Stimulated activated naive B cell treated with anti-CD40 and anti-IgM and Interleukin-4, amounts not matched to agents 10 μg/mL and 1 μg/mL and 100 μg/mL, for 72 hours (primary cell): ENCODE data around the gene CNTF.

Source experiments
- ATAC-seq, 2 donors: fragments of 150-1000 bp; cut with Tn5 transposase; replicated peaks; 2 replicates each; pipeline ENCODE4 v1.10.0; 2021; ENCODE audit warnings: moderate library complexity in 1 of 2
- DNase-seq: peaks from one replicate; pipeline ENCODE4 v3.0.0; 2021
- H3K27ac Mint-ChIP-seq: one replicate; pipeline ENCODE4 v1.8.0; 2022; ENCODE audit warnings: mild to moderate bottlenecking, mixed read lengths
- H3K27me3 Mint-ChIP-seq, 2 donors: one replicate each; pipeline ENCODE4 v1.8.0; 2022; ENCODE audit warnings: mixed read lengths in 2 of 2
- H3K36me3 Mint-ChIP-seq, 2 donors: one replicate each; pipeline ENCODE4 v1.8.0; 2022; ENCODE audit warnings: mixed read lengths in 2 of 2, mild to moderate bottlenecking in 1 of 2
- H3K4me1 Mint-ChIP-seq, 2 donors: one replicate each; pipeline ENCODE4 v1.8.0; 2022; ENCODE audit warnings: mixed read lengths in 2 of 2, mild to moderate bottlenecking in 1 of 2
- H3K4me3 Mint-ChIP-seq, 2 donors: one replicate each; pipeline ENCODE4 v1.8.0; 2022; ENCODE audit warnings: mild to moderate bottlenecking in 2 of 2, mixed read lengths in 2 of 2, moderate library complexity in 1 of 2
- H3K9me3 Mint-ChIP-seq, 2 donors: one replicate each; pipeline ENCODE4 v1.8.0; 2022; ENCODE audit warnings: mixed read lengths in 2 of 2, mild to moderate bottlenecking in 1 of 2

Gene CNTF

GRCh38 chr11:58671983-58672633 is 49.6 kb downstream of the CNTF start:
- H3K27ac Mint-ChIP-seq: no peak overlapping the region
- H3K36me3 Mint-ChIP-seq: no peaks in the 10 kb centered on the region
- DNase-seq: no peak
- ATAC-seq: no peak
- H3K9me3 Mint-ChIP-seq: no peaks in the 10 kb centered on the region
- no peaks in the 10 kb centered on the region for H3K27me3 Mint-ChIP-seq
- H3K4me1 Mint-ChIP-seq: no peaks in the 10 kb centered on the region
- no peak overlapping the region for H3K4me3 Mint-ChIP-seq

- ATAC-seq (no peak), DNase-seq (no peak)
- H3K4me3 Mint-ChIP-seq: no peak overlapping the region
- H3K4me1 Mint-ChIP-seq: no peaks in the 10 kb centered on the region
- H3K27me3 Mint-ChIP-seq: peaks cover 0 to 5% of the 10 kb centered on the region in 2 donors
- no peaks in the 10 kb centered on the region for H3K9me3 Mint-ChIP-seq
- H3K27ac Mint-ChIP-seq: no peak overlapping the region
- no peaks in the 10 kb centered on the region for H3K36me3 Mint-ChIP-seq
Measured at GRCh38 chr11:58674609-58675008, 52.1 kb downstream of the CNTF start.
